Stimulated activated CD4-positive, alpha-beta T cell treated with anti-CD3 and anti-CD28 coated beads, Interleukin-4, amount 100 ng/mL, for 24 hours (primary cell): Measurements from ENCODE around the gene SPATA31C2.
"Not testable (repeated sequence)": the region's sequence is repeated elsewhere in the genome, so short reads cannot be mapped to it uniquely, and the experiment has no call there.

Source experiments
- DNase-seq: peaks from one replicate; pipeline ENCODE4 v3.0.0-alpha.2; 2020

SPATA31C2 gene

DNA sequence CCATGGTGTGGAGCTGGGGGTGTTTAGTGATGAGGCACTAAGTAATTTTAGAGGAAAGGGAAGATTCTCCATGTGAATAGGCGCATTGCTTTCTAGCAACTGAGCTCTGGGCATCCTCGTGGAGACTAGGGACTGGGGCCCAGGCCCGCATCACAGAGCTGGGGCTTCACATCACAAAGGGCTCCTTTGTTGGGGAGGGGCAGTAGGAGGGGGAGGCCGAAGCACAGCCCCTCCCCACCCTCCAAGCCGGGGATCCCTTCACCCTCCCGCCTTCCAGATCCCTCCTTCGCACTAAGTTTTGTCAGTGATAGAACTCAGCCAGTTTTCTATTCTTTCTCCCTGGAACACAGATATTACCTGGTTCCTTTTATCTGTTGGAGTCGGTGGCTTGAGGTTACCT, at the start of gene SPATA31C2:
TSS of gene SPATA31C2 (minus strand) at position 101 of the 400 bp plus-strand sequence. CDS start at position 72, 29 bp downstream.
- DNase-seq = not testable (repeated sequence)

DNA sequence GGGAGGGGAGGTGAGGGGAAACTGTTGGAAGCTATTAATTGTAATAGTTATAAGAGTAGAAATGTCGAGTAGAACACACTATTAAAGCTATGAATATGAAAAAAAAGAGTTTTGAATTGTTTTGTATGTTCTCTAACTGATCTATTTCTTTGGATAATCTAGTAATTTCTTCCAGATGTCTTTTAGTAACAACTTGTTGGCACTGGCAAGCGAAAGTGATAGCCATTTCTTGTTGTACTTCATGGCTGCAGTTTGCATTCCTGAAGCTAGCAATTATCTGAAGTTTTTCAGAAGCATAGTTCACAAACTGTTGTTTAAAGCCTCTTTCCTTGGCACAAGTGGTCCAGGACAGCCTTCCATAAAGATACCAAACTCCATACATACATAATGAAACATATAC, 49.4 kb upstream of the SPATA31C2 start:
- no peak for DNase-seq

GRCh38 chr9:88186495-88187110, 48.3 kb upstream of the SPATA31C2 start:
- no peak for DNase-seq

GRCh38 chr9:88184976-88185375, 46.7 kb upstream of the SPATA31C2 start:
- DNase-seq = no peak

DNA sequence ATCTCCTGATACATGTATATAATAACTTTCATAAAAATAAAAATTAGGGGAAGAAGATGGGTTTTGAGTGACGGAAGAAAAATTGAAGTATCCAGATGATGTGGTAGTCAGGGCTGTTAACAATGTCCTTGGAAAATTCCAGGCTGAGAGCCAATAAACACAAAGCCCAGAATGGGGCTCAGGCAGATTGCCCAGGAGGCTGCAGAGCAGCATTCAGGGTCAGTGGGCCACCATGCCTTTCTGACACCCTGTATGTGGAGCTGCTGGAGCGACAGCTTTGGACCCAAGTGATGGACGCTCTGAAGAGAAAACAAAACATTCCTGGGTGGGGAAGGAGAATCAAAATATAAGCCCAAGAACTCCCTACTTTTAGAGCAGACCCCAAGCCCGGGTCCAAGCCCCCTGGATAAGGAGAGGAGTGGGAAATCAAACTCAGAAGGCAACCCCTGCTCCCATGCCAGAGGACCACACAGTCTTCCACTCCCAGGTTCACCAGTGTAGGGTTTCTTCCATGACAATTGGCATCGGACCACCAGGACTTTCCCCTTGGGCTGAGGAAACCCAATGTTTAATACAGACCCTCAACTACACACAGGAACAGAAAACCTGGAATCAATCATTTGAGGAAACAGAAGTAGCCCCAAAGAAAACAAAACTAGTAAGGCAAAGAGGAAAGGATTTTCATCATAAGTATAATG, 45.7 kb upstream of the SPATA31C2 start:
- DNase-seq = no peak

- no peak for DNase-seq
Measured at GRCh38 chr9:88182501-88182900, 44.2 kb upstream of the SPATA31C2 start.

DNA sequence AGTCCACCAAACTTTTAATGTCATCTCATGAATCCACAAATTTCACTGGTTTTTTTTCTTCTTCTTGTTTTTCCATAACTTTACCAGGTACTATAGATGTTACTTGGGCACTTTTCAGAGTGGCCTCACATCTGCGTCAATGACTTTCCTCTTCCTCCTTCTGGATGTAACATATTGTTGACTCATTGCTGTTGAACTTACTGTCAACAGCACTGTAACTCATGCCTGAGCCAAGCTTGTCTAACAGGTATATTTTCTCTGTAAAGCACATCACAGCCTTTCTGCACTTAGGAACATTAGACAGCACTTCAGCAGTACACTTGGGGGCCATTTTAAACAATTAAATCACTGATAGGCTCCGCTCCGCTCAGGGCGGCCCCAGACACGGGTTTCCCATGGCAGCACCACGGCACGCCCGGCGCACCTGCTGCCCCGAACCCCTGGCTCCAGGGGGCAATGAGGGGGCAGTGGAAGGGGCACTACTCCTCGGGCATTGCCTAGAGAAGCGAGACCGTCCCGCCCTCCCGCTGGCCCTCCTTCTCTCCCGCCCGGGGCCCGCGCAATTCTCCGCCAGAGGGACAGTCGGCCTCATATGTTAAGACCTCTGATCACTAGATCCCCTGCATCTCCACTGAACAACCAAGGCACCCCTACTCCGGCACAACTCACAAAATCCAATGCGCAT, 41.9 kb upstream of the SPATA31C2 start:
- no peak for DNase-seq

DNA sequence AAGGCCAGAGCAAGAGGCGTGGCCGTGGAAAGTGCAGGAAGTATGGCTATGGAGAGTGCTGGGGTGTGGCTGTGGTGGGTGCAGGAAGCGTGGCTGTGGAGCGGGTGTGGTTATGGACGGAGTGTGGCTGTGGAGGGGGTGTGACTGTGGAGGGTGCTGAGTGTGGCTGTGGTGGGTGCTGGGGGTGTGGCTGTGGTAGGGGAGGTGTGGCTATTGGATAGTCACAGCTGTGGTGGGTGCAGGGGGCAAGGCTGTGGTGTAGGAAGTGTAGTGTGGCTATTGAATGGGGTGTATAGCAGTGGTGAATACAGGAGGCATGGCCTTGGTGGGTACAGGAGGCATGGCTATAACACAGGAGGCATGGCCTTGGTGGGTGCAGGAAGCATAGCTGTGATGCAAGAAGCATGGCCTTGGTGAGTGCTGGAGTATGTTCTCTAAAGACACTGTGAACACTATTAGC, 40.8 kb upstream of the SPATA31C2 start:
- no peak for DNase-seq

- no peak for DNase-seq
Measured at GRCh38 chr9:88178641-88179040, 40.4 kb upstream of the SPATA31C2 start.

- DNase-seq = no peak
Measured at GRCh38 chr9:88177371-88177770, 39.1 kb upstream of the SPATA31C2 start.

DNA sequence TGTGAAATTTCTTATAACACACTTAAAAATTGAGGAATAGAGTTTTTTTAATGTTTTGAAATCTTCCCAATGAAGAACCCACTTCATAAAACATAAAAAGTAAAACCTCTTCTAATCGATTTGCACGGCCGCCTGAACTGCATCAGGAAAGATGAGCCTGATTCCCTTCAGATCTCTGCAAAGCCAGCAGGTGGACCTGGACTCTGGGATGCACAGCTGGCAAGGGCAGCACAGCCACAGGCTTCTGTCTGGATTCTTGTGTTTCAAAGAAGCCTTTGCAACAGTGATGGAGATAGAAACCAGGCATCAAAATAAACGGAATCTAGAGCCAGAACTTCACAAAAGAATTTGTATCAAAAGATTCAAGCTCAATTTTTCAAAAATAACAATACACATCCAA, 36.0 kb upstream of the SPATA31C2 start:
- DNase-seq = no peak

- peak; percentile 51 for DNase-seq
Measured at GRCh38 chr9:88173378-88173999, 35.2 kb upstream of the SPATA31C2 start.

DNA sequence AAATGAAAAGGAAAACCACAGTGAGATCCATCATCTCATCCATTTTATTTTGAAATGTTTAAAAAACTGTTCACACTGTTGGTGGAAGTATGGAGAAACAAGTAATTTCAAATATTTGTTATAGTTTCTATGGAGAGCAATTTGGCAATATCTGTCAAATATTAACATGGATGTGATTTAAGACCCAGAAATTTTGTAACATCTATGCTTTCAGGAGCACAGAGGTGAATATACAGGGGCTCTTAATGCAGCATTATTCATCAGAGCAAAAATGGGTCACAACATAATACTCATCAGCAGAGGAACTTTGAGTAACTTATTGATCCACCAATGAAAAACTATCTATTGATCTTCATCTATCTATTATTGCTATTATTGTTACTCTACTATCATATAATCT, 31.4 kb upstream of the SPATA31C2 start:
- DNase-seq = no peak

DNA sequence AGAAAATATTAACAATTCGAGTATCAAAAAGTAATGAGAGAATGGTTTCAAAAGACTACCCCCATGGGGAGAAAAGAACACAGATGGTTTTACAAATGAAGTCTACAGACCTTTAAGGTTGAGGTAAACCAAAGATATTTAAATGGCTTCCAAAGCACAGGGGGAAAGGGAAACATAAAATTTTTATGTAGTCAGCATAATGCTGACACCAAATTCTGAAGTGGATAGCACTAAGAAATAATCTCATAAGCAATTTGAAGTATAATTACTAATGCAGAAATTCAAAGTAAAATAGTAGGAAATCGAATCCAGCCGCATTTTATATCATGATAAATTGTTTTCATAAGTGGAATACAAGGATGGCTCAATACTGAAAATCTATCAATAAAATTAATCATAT, 30.3 kb upstream of the SPATA31C2 start:
- DNase-seq = no peak

- DNase-seq = no peak
Measured at GRCh38 chr9:88166660-88167059, 28.4 kb upstream of the SPATA31C2 start.

DNA sequence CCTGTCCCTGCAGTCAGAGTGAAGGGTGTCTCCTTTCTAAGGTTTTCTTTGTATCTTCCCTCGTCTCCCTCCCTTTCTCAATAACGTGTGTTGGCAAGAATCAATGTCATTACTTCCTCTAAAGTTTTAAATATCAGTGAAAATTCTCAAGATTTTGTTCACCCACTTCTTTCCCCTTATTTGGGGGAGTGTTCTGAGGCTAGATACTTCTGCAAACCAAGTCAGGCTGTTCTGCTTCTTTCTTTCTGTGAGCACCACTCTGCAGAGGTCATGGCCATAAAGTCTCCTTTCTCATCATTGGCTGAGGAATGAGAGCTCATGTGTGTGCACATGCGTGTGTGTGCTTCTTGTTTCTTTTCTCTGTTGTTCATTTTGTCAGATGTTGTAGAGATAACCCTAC, 26.6 kb upstream of the SPATA31C2 start:
- DNase-seq = no peak

- no peak for DNase-seq
Measured at GRCh38 chr9:88161144-88161543, 22.9 kb upstream of the SPATA31C2 start.

DNA sequence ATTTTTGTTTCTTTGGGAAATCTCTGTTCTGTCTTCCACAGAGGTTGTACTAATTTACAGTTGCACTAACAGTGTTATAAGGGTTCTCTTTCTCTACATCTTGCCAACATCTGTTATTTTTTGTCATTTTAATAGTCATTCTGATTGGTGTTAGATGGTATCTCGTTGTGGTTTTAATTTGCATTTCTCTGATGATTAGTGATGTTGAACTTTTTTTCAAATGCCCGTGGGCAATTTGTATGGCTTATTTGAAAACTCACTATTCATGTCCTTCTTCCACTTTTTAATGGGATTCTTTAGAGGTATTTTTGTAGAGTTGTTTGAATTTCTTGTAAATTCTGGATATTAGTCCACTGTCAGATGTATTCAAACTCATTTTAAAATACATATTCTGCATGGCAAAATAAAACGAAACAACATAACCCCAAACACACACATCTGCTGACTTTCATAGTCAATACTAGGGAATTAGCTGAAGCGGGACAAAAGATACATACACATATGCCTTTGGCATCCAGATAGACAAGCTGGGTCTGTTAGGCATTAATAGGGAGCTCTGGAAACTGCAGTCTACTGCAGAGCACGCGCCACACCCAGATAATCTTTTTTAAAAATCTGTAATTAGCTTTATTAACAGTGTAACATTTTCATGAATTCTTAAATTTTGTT, 5.8 kb upstream of the SPATA31C2 start:
- no peak for DNase-seq

DNA sequence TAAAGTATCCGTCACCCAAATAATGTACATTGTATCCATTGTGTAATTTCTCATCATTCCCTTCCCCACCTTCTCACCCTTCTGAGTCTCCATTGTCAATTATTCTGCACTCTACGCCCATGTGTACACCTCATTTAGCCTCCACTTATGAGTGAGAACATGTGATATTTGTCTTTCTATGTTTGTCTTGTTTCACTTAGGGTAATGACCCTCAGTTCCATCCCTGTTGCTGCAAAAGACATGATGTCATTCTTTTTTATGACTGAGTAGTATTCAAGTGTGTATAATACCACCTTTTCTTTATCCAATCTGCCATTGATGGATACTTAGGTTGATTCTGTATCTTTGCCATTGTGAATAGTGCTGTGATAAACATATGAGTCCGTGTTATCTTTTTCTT, 4.9 kb upstream of the SPATA31C2 start:
- DNase-seq = no peak

DNA sequence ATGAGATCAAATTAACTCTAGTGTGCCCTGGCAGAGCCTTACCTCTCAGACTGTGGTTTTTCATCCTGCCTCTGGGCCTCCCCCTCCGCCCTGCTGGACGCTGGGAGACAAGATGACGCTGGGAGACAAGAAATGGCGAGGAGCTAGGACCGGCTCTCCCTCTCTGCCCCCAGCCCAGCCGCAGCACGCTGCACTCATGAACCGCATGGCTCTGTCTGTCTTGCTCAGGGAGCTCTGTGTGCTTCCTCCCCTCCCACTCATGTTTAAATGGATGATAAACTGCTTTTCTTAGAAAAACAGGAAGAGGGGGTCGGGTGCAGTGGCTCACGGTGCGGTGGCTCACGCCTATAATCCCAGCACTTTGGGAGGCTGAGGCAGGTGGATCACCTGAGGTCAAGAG, 4.7 kb downstream of the SPATA31C2 start:
- not testable (repeated sequence) for DNase-seq

GRCh38 chr9:88129556-88129955, 8.7 kb downstream of the SPATA31C2 start:
- DNase-seq = not testable (repeated sequence)

DNA sequence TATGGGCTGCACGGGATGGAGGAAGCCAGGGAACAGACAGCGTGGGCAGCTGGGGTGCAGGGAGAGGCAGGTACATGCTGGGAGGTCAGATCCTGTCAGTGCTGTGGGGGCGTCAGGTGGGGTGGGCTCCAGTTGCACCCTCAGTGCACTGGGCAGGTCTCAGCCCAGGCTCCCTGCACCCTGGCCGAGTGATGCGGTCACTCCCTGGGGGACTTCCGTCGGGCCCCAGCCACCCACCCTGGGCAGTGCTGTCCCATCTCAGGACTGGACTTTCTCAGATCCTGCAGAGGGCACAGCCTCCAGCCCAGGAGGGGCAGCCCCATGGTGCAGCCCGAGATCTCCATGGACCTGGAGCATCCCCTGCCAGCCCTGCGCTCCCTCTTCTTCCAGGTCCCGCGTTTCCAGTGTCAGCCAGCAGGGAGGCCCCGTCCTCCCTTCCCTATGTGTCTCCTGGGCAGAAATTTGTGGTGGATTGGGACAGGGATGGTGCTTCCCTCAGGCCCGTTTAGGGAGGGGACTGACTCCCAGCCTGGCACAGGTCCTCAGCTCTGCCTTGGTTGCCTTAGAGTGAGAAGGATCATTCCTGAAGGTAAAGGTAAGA, 10.5 kb downstream of the SPATA31C2 start:
- not testable (repeated sequence) for DNase-seq

DNA sequence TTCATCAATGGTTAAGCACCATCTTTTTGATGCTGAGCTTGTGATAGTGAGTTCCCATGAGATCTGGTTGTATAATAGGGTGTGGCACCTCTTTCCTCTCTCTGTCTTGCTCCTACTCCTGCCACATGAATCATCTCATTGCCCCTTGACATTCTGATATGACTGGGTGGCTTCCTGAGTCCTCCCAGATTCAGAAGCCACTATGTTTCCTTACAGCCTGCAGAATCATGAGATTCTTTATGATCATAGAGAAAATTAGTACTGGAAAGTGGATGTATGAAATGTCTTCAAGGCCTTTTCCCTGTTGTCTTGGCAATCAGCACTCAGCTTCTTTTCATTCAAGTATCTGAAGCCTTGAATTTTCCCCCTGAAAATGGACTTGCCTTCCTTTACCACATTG, 14.9 kb downstream of the SPATA31C2 start:
- not testable (repeated sequence) for DNase-seq
